HCT116 (cell line): Measurements from ENCODE around the gene KRTAP3-3.

Experiments used
- CTCF ChIP-seq, 3 experiments: fragments of 200-600 bp in 1 of 3; sonication (generic) in 1 of 3; IDR thresholded peaks in 2 of 3; conservative IDR thresholded peaks in 1 of 3; 2 replicates each; pipeline ENCODE4 v1.5.1; 2012 to 2017; ENCODE audit warnings: low read depth in 2 of 3, low read length in 2 of 3, antibody characterized with exemption in 1 of 3, borderline replicate concordance in 1 of 3, control low read depth in 1 of 3, mild to moderate bottlenecking in 1 of 3, mixed read lengths in 1 of 3, mixed run types in 1 of 3, moderate library complexity in 1 of 3; ENCODE audit not compliant: insufficient read depth in 1 of 3
- EZH2 ChIP-seq: fragments of 200-600 bp; sonication (generic); IDR thresholded peaks from 2 replicates; pipeline ENCODE4 v1.6.1; 2017; ENCODE audit warnings: antibody characterized with exemption, mixed run types
- POLR2A ChIP-seq: IDR thresholded peaks from 2 replicates; pipeline ENCODE4 v1.7.0; 2011; ENCODE audit warnings: borderline replicate concordance; ENCODE audit not compliant: insufficient read depth, insufficient read length; ENCODE audit errors: extremely low read depth
- POLR2AphosphoS5 ChIP-seq: IDR thresholded peaks from 2 replicates; pipeline ENCODE4 v1.6.1; 2011; ENCODE audit warnings: mild to moderate bottlenecking, low read depth, low read length, moderate library complexity

GRCh38 chr17:40993839-40994238 is at the start of gene KRTAP3-3:
- TF ChIP-seq POLR2AphosphoS5 (no peak), CTCF (IDR thresholded peaks at IDR 0.05 in 2 of 3, conservative IDR thresholded peaks at IDR 0.05 in 1 of 3; ENCODE audit: borderline replicate concordance in 1 of 3, insufficient read depth in 1 of 3, low read depth in 2 of 3, low read length in 2 of 3) (no peak), POLR2A (no peak), EZH2 (no peak)
